Psoas muscle (tissue), 8 donors: Measurements from ENCODE around the gene UGT1A4. TPM values are rescaled to one million over a fixed set of nuclear protein-coding genes. Genes with fewer than 3 reads are reported as not detected.
"Not testable (repeated sequence)": the region's sequence is repeated elsewhere in the genome, so short reads cannot be mapped to it uniquely, and the experiment has no call there.

Experiments
- ATAC-seq, 4 donors: fragments of 200-7000 bp; cut with Tn5 transposase; one replicate each; pipeline ENCODE4 v1.9.1; 2020; ENCODE audit warnings: moderate library complexity in 3 of 4, mild to moderate bottlenecking in 2 of 4
- DNase-seq, 2 donors: peaks; one replicate each; pipeline ENCODE4 v3.0.0-alpha.2; 2020
- H3K27ac ChIP-seq: fragments of 200-600 bp; one replicate; pipeline ENCODE4 v1.8.0; 2022
- H3K27me3 ChIP-seq, 3 donors: fragments of 200-600 bp in 1 of 3; one replicate each; pipeline versions ENCODE4 v1.6.1 to v1.8.0; 2013 to 2022; ENCODE audit warnings: low read length in 2 of 3, mild to moderate bottlenecking in 2 of 3, moderate library complexity in 1 of 3; ENCODE audit not compliant: insufficient read depth in 3 of 3
- H3K36me3 ChIP-seq, 2 donors: fragments of 200-600 bp in 1 of 2; one replicate each; pipeline versions ENCODE4 v1.6.1 to v1.8.0; 2013 to 2022; ENCODE audit warnings: low read depth in 1 of 2, mild to moderate bottlenecking in 1 of 2, moderate library complexity in 1 of 2; ENCODE audit not compliant: insufficient read depth in 1 of 2
- H3K4me1 ChIP-seq: fragments of 200-600 bp; one replicate; pipeline ENCODE4 v1.8.0; 2022
- H3K4me3 ChIP-seq: fragments of 200-600 bp; one replicate; pipeline ENCODE4 v1.8.0; 2022; ENCODE audit warnings: mild to moderate bottlenecking
- H3K9me3 ChIP-seq: fragments of 200-600 bp; one replicate; pipeline ENCODE4 v1.8.0; 2022
- CTCF ChIP-seq: fragments of 200-600 bp; IDR thresholded peaks from one replicate; pipeline ENCODE4 v1.8.0; 2022; ENCODE audit warnings: antibody characterized with exemption
- WGBS, 3 donors: extraction: QIAGEN DNeasy Blood & Tissue Kit; methylation state at CpG; one replicate each; pipeline versions ENCODE4 v1.1.6 to v1.1.7; 2013; 5-methylcytosine and 5-hydroxymethylcytosine counted together
- intact Hi-C, 2 donors: fragments of 100-400 bp; cut with DNase I; formaldehyde crosslinking; loops; one replicate each; pipeline versions ENCODE4 v1.11.0 to v1.14.2; 2022
- polyA plus RNA-seq, 3 donors: library from polyadenylated mRNA; stranded (reverse); fragments of 200-250 nt; gene quantifications; one replicate each; pipeline ENCODE4 v1.2.3, GENCODE V29; 2013
- total RNA-seq, 4 donors: library from RNA; stranded (reverse); fragmentation: NEBNext Ultra II Directional in 2 of 4; extraction: Animal tissue kit (Norgen Biotek cat#: 25700) in 2 of 4; gene quantifications; one replicate each; pipeline versions ENCODE4 v1.2.1 to v1.2.4, GENCODE V29; 2021 to 2023
- donor health status: healthy with polysubstance abuse.
- donor health status: DM: no; HTN: no; CAD: no; lungs with moderate emphysema.
- donor health status: Bipolar disorder and iron deficiency.
- donor health status: healthy.
- donor health status: DM: yes; HTN: yes; CAD: no.
- donor health status: DM: no; HTN: no; CAD: no.
- donor health status: DM: no; HTN: no; CAD: no.
- donor health status: DM: yes; HTN: yes; CAD: no.

UGT1A4 gene
- total and polyA plus RNA-seq, 7 donors = not detected

- Histone ChIP-seq H3K4me3 (no peak overlapping the region), H3K27ac (no peak overlapping the region), H3K9me3 (no peaks in the 10 kb centered on the region), H3K4me1 (no peaks in the 10 kb centered on the region), H3K36me3 (no peaks in the 10 kb centered on the region), H3K27me3 (no peaks in the 10 kb centered on the region)
- intact Hi-C loops = no loop called here
- ATAC-seq = no peak
- no peak for DNase-seq
- no peak for TF ChIP-seq CTCF
- WGBS, 3 donors = 69 to 78% (median 72%) methylated on average over 2 of the region's 2 CpGs
Measured at GRCh38 chr2:233714121-233714520, 4.4 kb upstream of the UGT1A4 start.

GRCh38 chr2:233728723-233729301 is 10.3 kb downstream of the UGT1A4 start, which contains the start of gene UGT1A3:
Gene UGT1A3 (plus strand): TSS chr2:233729042. CDS start chr2:233729127, 85 bp downstream.
- Histone ChIP-seq H3K27me3 (no peaks in the 10 kb centered on the region), H3K4me3 (no peak within 1 kb of the TSS), H3K27ac (no peak within 1 kb of the TSS), H3K9me3 (no peaks in the 10 kb centered on the region), H3K36me3 (no peaks in the 10 kb centered on the region), H3K4me1 (no peaks in the 10 kb centered on the region)
- no peak for ATAC-seq
- no peak for DNase-seq
- WGBS, 3 donors = 73 to 84% (median 79%) methylated on average over 8 of the region's 8 CpGs
- intact Hi-C loops = no loop called here
- TF ChIP-seq CTCF = no peak

DNA sequence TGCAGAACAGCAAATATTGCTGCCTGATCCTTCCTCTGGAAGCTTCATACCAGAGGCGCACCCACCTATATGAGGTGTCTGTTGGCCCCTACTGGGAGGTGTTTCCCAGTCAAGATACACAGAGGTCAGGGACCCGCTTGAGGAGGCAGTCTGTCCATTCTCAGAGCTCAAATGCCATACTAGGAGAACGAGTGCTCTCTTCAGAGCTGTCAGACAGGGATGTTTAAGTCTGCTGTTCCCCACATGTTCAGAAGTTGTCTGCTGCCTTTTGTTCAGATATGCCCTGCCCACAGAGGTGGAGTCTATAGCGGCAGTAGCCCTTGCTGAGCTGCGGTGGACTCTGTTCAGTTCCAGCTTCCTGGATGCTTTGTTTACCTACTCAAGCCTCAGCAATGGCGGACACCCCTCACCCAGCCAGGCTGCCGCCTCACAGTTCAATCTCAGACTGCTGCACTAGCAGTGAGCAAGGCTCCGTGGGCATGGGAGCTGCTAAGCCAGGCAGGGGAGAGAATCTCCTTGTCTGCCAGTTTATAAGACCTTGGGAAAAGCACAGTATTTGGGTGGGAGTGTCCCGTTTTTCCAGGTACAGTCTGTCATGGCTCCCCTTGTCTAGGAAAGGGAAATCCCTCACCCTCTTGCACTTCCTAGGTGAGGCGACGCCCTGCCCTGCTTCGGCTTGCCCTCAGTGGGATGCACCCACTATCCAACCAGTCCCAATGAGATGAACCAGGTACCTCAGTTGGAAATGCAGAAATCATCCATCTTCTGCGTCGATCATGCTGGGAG is 18.5 kb downstream of the UGT1A4 start:
- H3K4me3 ChIP-seq, H3K36me3 ChIP-seq, intact Hi-C loops, H3K27me3 ChIP-seq, DNase-seq, ATAC-seq, H3K4me1 ChIP-seq, H3K9me3 ChIP-seq, H3K27ac ChIP-seq: not testable (repeated sequence)
- 82 to 90% (median 87%) methylated on average over 14 of the region's 14 CpGs for WGBS, 3 donors

DNA sequence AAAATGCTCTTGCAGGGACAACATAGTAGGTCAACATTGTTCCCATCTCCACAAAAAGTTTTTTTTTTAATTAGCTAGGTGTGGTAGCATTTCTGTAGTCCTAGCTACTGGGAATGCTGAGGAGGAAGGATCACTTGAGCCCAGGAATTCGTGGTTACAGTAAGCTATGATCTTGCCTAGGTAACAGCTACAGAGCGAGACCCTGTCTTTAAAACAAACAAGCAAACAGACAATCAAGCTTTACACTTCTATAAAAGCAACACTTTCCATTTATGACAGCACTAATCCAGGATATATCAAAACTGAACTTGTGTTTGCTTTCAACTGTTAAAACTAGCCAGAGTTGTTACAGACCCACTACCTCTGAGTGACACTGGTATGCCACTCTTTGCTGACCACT is 22.3 kb downstream of the UGT1A4 start:
- ATAC-seq (no peak), DNase-seq (no peak)
- intact Hi-C loops = no loop called here
- Histone ChIP-seq H3K4me1 (no peaks in the 10 kb centered on the region), H3K27ac (no peak overlapping the region), H3K36me3 (no peaks in the 10 kb centered on the region), H3K9me3 (no peaks in the 10 kb centered on the region), H3K27me3 (peaks cover 0 to 2% (median 0%) of the 10 kb centered on the region in 3 donors), H3K4me3 (no peak overlapping the region)
- 61 to 78% (median 62%) methylated on average over 2 of the region's 2 CpGs for WGBS, 3 donors
- no peak for TF ChIP-seq CTCF

DNA sequence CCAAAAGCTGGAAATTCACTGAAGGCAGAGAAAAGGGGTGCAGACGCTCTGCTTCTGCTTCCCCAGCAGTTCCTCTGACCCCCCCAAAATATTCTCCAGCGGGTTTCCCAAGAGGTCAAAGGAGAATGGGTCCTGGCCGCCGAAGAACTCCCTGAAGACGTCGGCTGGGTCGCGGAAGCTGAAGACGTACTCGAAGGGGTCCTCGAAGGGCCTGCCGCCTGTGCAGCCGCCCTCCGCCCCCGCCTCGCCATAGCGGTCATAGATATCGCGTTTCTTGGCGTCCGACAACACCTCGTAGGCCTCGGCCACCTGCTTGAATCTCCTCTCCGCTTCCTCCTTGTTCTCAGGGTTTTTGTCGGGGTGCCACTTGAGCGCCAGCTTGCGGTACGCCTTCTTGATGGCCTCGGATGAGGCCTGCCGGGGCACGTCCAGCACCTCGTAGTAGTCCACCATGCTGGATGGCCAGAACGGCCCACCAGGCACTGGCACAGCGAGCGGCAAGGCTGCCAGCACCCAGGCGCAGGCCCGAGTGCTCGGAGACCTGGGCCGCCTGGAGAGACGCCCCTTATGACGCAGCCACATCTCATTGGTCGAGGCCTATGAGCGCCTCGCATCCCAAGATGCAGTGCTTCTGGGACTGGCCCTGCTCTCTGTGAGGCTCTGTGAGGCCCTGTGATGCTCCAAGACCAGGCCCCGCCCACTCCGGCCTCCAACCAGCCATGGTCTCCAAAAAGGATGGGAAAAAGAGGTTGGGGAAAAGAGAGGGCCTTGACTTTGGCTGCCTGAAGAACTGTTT is 25.1 kb downstream of the UGT1A4 start:
- intact Hi-C loops = no loop called here
- H3K4me1 ChIP-seq = no peaks in the 10 kb centered on the region
- H3K27ac ChIP-seq = no peak overlapping the region
- H3K27me3 ChIP-seq = peaks cover 0 to 2% (median 0%) of the 10 kb centered on the region in 3 donors
- H3K36me3 ChIP-seq = no peaks in the 10 kb centered on the region
- H3K9me3 ChIP-seq = no peaks in the 10 kb centered on the region
- 92 to 94% (median 93%) methylated on average over 44 to 45 of the region's 46 CpGs for WGBS, 3 donors
- DNase-seq (peak in 1 of 2 donors; percentile 48), ATAC-seq (no peak)
- H3K4me3 ChIP-seq = no peak overlapping the region
- TF ChIP-seq CTCF = no peak
